PC-9 (cell line): Measurements from ENCODE around the gene STK40. TPM values are rescaled to one million over a fixed set of nuclear protein-coding genes. Genes with fewer than 3 reads are reported as not detected.
A peak's percentile ranks its signal among the peaks of the same experiment; 100 is the strongest.

Experiments used
- BruUV-seq: library from RNA; stranded (reverse); fragments of 400-500 nt; replicated peaks from 2 replicates; lab custom pipeline; 2021; lab: Mats Ljungman, UMichigan
- CTCF ChIA-PET: fragments of 300-600 bp; sonication (Branson Sonifier 250); formaldehyde crosslinking; loops from one replicate; lab custom pipeline; 2022; ENCODE audit warnings: antibody characterized with exemption; lab: Charles Lee
- POLR2A ChIA-PET: fragments of 300-600 bp; sonication (Branson Sonifier 250); formaldehyde crosslinking; loops from one replicate; lab custom pipeline; 2022; ENCODE audit warnings: antibody characterized with exemption; ENCODE audit not compliant: unreplicated experiment; lab: Charles Lee
- DNase-seq, 2 experiments: peaks; one replicate each; pipeline versions ENCODE4 v3.0.0 to v3.0.0-alpha.2; 2015 to 2022; ENCODE audit warnings: mixed read lengths in 1 of 2
- H2AFZ ChIP-seq: fragments of 200-600 bp; sonication (generic); 2 replicates; pipeline ENCODE4 v1.8.1; 2017; ENCODE audit warnings: antibody characterized with exemption
- H3F3A ChIP-seq: fragments of 200-600 bp; sonication (generic); 2 replicates; pipeline ENCODE4 v1.8.1; 2017; ENCODE audit warnings: antibody characterized with exemption, mild to moderate bottlenecking, low read depth; ENCODE audit not compliant: insufficient read depth
- H3K27ac ChIP-seq: fragments of 200-600 bp; sonication (generic); 2 replicates; pipeline ENCODE4 v1.6.1; 2016; ENCODE audit warnings: mixed run types
- H3K27me3 ChIP-seq: fragments of 200-600 bp; sonication (generic); 2 replicates; pipeline ENCODE4 v1.6.1; 2016; ENCODE audit warnings: low read depth, mixed run types; ENCODE audit not compliant: insufficient read depth
- H3K36me3 ChIP-seq: fragments of 200-600 bp; sonication (generic); 2 replicates; pipeline ENCODE4 v1.6.1; 2016; ENCODE audit warnings: low read depth, mixed run types
- H3K4me1 ChIP-seq: fragments of 200-600 bp; sonication (generic); replicated peaks from 2 replicates; pipeline ENCODE4 v1.6.1; 2016; ENCODE audit warnings: mixed run types; ENCODE audit not compliant: insufficient read depth
- H3K4me2 ChIP-seq: fragments of 200-600 bp; sonication (generic); 2 replicates; pipeline ENCODE4 v1.6.1; 2017; ENCODE audit warnings: mixed run types
- H3K4me3 ChIP-seq: fragments of 200-600 bp; sonication (generic); 2 replicates; pipeline ENCODE4 v1.6.1; 2016; ENCODE audit warnings: mixed run types
- H3K79me2 ChIP-seq: fragments of 200-600 bp; sonication (generic); 2 replicates; pipeline ENCODE4 v1.6.1; 2017; ENCODE audit warnings: low read depth, mixed run types
- H3K9me2 ChIP-seq: fragments of 200-600 bp; sonication (generic); 2 replicates; pipeline ENCODE4 v1.8.1; 2017; ENCODE audit warnings: mild to moderate bottlenecking; ENCODE audit not compliant: insufficient read depth
- H3K9me3 ChIP-seq: fragments of 200-600 bp; sonication (generic); 2 replicates; pipeline ENCODE4 v1.8.1; 2016; ENCODE audit warnings: low read depth; ENCODE audit not compliant: insufficient read depth
- H4K20me1 ChIP-seq: fragments of 200-600 bp; sonication (generic); 2 replicates; pipeline ENCODE4 v1.8.1; 2017; ENCODE audit not compliant: insufficient read depth
- CTCF ChIP-seq: fragments of 200-600 bp; sonication (generic); conservative IDR thresholded peaks from 2 replicates; pipeline ENCODE4 v1.6.1; 2017; ENCODE audit warnings: mixed run types, antibody characterized with exemption, mild to moderate bottlenecking, moderate library complexity
- EZH2 ChIP-seq: fragments of 200-600 bp; sonication (generic); IDR thresholded peaks from 2 replicates; pipeline ENCODE4 v1.8.0; 2017; ENCODE audit warnings: antibody characterized with exemption, low read depth
- intact Hi-C: fragments of 100-400 bp; cut with micrococcal nuclease; formaldehyde crosslinking; loops from one replicate; pipeline ENCODE4 v1.10.0; 2022; ENCODE audit not compliant: unreplicated experiment
- total RNA-seq: library from RNA; stranded (reverse); gene quantifications from 2 replicates; pipeline ENCODE4 v1.2.3, GENCODE V29; 2021

The STK40 gene
- total RNA-seq, 1 experiment from 2014 or later = 59.2 TPM

- TF ChIP-seq CTCF (no peak), EZH2 (no peak)
- peaks cover 96% of the 10 kb centered on the region for H3K79me2 ChIP-seq
- POLR2A ChIA-PET = no interaction called here
- no peaks in the 10 kb centered on the region for H3K27me3 ChIP-seq
- H3K4me1 ChIP-seq = peaks cover 19% of the 10 kb centered on the region
- no peak overlapping the region for H3K4me3 ChIP-seq
- H3K36me3 ChIP-seq = 0 out of 2 replicates have a peak, but pooled peaks cover 7% of the 10 kb centered on the region
- CTCF ChIA-PET = no interaction called here
- no peaks in the 10 kb centered on the region for H3K9me2 ChIP-seq
- H3K4me2 ChIP-seq = no peak overlapping the region
- no peak for DNase-seq
- no peak overlapping the region for H2AFZ ChIP-seq
- intact Hi-C loops = loop anchor here (10.0 kb wide), 1 partner anchor 75 kb away; the partner anchor contains the start of gene SH3D21
- H3K9me3 ChIP-seq = no peaks in the 10 kb centered on the region
- no TSS peak for BruUV-seq
- peak overlapping the region; percentile 7; the same call in 1 of the 2 replicates for H3K27ac ChIP-seq
- H4K20me1 ChIP-seq = peaks cover 57% of the 10 kb centered on the region
- peaks cover 29% of the 10 kb centered on the region for H3F3A ChIP-seq
These were observed 5.5 kb downstream of the STK40 start for GRCh38 chr1:36380143-36380619.

GRCh38 chr1:36377791-36378492 lies 7.8 kb downstream of the STK40 start:
- H3F3A ChIP-seq = peaks cover 34% of the 10 kb centered on the region
- peaks cover 42% of the 10 kb centered on the region for H4K20me1 ChIP-seq
- no peak overlapping the region for H3K4me3 ChIP-seq
- H3K4me1 ChIP-seq = peaks cover 27% of the 10 kb centered on the region
- H2AFZ ChIP-seq = no peak overlapping the region
- 0 out of 2 replicates have a peak, but pooled peaks cover 7% of the 10 kb centered on the region for H3K36me3 ChIP-seq
- H3K4me2 ChIP-seq = no peak overlapping the region
- peaks cover 81% of the 10 kb centered on the region for H3K79me2 ChIP-seq
- no peaks in the 10 kb centered on the region for H3K27me3 ChIP-seq
- H3K27ac ChIP-seq = no peak overlapping the region
- no TSS peak for BruUV-seq
- H3K9me3 ChIP-seq = no peaks in the 10 kb centered on the region
- POLR2A ChIA-PET = no interaction called here
- no peaks in the 10 kb centered on the region for H3K9me2 ChIP-seq
- no peak for DNase-seq
- CTCF ChIA-PET = no interaction called here
- TF ChIP-seq CTCF (no peak), EZH2 (no peak)
- intact Hi-C loops = no loop called here

GRCh38 chr1:36372617-36373016 lies 13.1 kb downstream of the STK40 start:
- H3K27ac ChIP-seq = peak overlapping the region; percentile 94
- POLR2A ChIA-PET = no interaction called here
- no peaks in the 10 kb centered on the region for H3K9me2 ChIP-seq
- peak overlapping the region; percentile 87 for H3K4me2 ChIP-seq
- no peak overlapping the region for H2AFZ ChIP-seq
- intact Hi-C loops = no loop called here
- DNase-seq = no peak
- H4K20me1 ChIP-seq = peaks cover 14% of the 10 kb centered on the region
- H3F3A ChIP-seq = peaks cover 67% of the 10 kb centered on the region
- no peaks in the 10 kb centered on the region for H3K9me3 ChIP-seq
- BruUV-seq = no TSS peak
- H3K27me3 ChIP-seq = no peaks in the 10 kb centered on the region
- TF ChIP-seq CTCF (no peak), EZH2 (no peak)
- no peak overlapping the region for H3K4me3 ChIP-seq
- CTCF ChIA-PET = interaction anchor here (0.6 to 0.7 kb wide), 3 partner anchors 11 to 150 kb away, joined by 3 to 8 read pairs (median 7); no protein-coding TSS in a partner anchor
- H3K4me1 ChIP-seq = peaks cover 49% of the 10 kb centered on the region
- peaks cover 75% of the 10 kb centered on the region for H3K79me2 ChIP-seq
- H3K36me3 ChIP-seq = peaks cover 12% of the 10 kb centered on the region; the same call in 1 of the 2 replicates
